HG02571 (cell line): Measurements from ENCODE around the gene TBC1D3.
"Not testable (repeated sequence)": the region's sequence is repeated elsewhere in the genome, so short reads cannot be mapped to it uniquely, and the experiment has no call there.

Experiments
- ATAC-seq: cut with Tn5 transposase; IDR thresholded peaks from one replicate; pipeline ENCODE4 v1.9.1; 2021; ENCODE audit warnings: mild to moderate bottlenecking, moderate library complexity; ENCODE audit not compliant: unreplicated experiment

TBC1D3 gene

GRCh38 chr17:38192455-38192854 is at the start of gene TBC1D3:
TSS of gene TBC1D3 (minus strand) at chr17:38192555. CDS start at chr17:38191029, 1,526 bp downstream.
- not testable (repeated sequence) for ATAC-seq

- not testable (repeated sequence) for ATAC-seq
Measured at GRCh38 chr17:38232790-38233189, 40.4 kb upstream of the TBC1D3 start.

GRCh38 chr17:38225844-38226495 is 33.6 kb upstream of the TBC1D3 start:
- ATAC-seq = not testable (repeated sequence)

- ATAC-seq = not testable (repeated sequence)
Measured at GRCh38 chr17:38220867-38221266, 28.5 kb upstream of the TBC1D3 start.

- ATAC-seq = not testable (repeated sequence)
Measured at GRCh38 chr17:38200271-38200670, 7.9 kb upstream of the TBC1D3 start.

- ATAC-seq = not testable (repeated sequence)
Measured at GRCh38 chr17:38134860-38135259, 57.5 kb downstream of the TBC1D3 start.
